Suprapubic skin (tissue), 4 donors: Measurements from ENCODE around the gene SHMT2. TPM values are rescaled to one million over a fixed set of nuclear protein-coding genes. Genes with fewer than 3 reads are reported as not detected.

Experiments used
- DNase-seq, 2 donors: peaks; one replicate each; pipeline ENCODE4 v3.0.0-alpha.2; 2019; ENCODE audit warnings: low spot score in 2 of 2
- H3K27ac ChIP-seq: fragments of 200-600 bp; sonication (generic); one replicate; pipeline ENCODE4 v1.5.1; 2019
- H3K27me3 ChIP-seq: fragments of 200-600 bp; sonication (generic); one replicate; pipeline ENCODE4 v1.5.1; 2019
- H3K36me3 ChIP-seq: fragments of 200-600 bp; sonication (generic); one replicate; pipeline ENCODE4 v1.5.1; 2019
- H3K4me1 ChIP-seq: fragments of 200-600 bp; sonication (generic); one replicate; pipeline ENCODE4 v1.5.1; 2019
- H3K4me3 ChIP-seq: fragments of 200-600 bp; sonication (generic); one replicate; pipeline ENCODE4 v1.5.1; 2019; ENCODE audit warnings: mild to moderate bottlenecking
- H3K9me3 ChIP-seq: fragments of 200-600 bp; sonication (generic); one replicate; pipeline ENCODE4 v1.5.1; 2019
- EP300 ChIP-seq: sonication (generic); formaldehyde crosslinking; IDR thresholded peaks from one replicate; pipeline ENCODE4 v1.6.1; 2017; ENCODE audit warnings: antibody characterized with exemption
- POLR2A ChIP-seq, 2 donors: fragments of 450-650 bp; IDR thresholded peaks; one replicate each; pipeline ENCODE4 v1.6.1; 2017; ENCODE audit warnings: antibody characterized with exemption in 2 of 2, mild to moderate bottlenecking in 2 of 2, moderate library complexity in 2 of 2
- POLR2AphosphoS5 ChIP-seq, 3 donors: sonication (generic); formaldehyde crosslinking; IDR thresholded peaks; one replicate each; pipeline ENCODE4 v1.6.1; 2017; ENCODE audit warnings: antibody characterized with exemption in 3 of 3
- WGBS: methylation state at CpG from one replicate; pipeline ENCODE4 v1.1.5; 2018; 5-methylcytosine and 5-hydroxymethylcytosine counted together
- total RNA-seq, 4 donors: library from RNA; depleted of rRNA; stranded (reverse); fragments of >200 nt; gene quantifications; one replicate each; pipeline ENCODE4 v1.1.0, GENCODE V29; 2016
- TF ChIP-seq, protein P1 (sequence below), 2 donors: fragments of 200-600 bp in 1 of 2; fragments of 450-650 bp in 1 of 2; sonication (generic) in 1 of 2; IDR thresholded peaks; one replicate each; pipeline ENCODE4 v1.5.1; 2016 to 2019; ENCODE audit warnings: antibody characterized with exemption in 2 of 2, mild to moderate bottlenecking in 1 of 2, moderate library complexity in 1 of 2

The SHMT2 gene
- total RNA-seq, 4 donors from 2014 or later = 53.5 to 87.2 (median 70.3) TPM

GRCh38 chr12:57198329-57198728 is 31.2 kb upstream of the SHMT2 start:
- DNase-seq = no peak
- Histone ChIP-seq H3K27me3 (no peaks in the 10 kb centered on the region), H3K4me3 (no peak overlapping the region), H3K27ac (no peak overlapping the region), H3K4me1 (no peaks in the 10 kb centered on the region), H3K36me3 (peaks cover 100% of the 10 kb centered on the region), H3K9me3 (no peaks in the 10 kb centered on the region)
- 93% methylated on average over 2 of the region's 17 CpGs for WGBS
- TF ChIP-seq POLR2A (IDR thresholded peaks at IDR 0.05) = no peak
- no peak for TF ChIP-seq POLR2AphosphoS5 (IDR thresholded peaks at IDR 0.05)
- no peak for TF ChIP-seq EP300
- TF ChIP-seq, protein P1, sequence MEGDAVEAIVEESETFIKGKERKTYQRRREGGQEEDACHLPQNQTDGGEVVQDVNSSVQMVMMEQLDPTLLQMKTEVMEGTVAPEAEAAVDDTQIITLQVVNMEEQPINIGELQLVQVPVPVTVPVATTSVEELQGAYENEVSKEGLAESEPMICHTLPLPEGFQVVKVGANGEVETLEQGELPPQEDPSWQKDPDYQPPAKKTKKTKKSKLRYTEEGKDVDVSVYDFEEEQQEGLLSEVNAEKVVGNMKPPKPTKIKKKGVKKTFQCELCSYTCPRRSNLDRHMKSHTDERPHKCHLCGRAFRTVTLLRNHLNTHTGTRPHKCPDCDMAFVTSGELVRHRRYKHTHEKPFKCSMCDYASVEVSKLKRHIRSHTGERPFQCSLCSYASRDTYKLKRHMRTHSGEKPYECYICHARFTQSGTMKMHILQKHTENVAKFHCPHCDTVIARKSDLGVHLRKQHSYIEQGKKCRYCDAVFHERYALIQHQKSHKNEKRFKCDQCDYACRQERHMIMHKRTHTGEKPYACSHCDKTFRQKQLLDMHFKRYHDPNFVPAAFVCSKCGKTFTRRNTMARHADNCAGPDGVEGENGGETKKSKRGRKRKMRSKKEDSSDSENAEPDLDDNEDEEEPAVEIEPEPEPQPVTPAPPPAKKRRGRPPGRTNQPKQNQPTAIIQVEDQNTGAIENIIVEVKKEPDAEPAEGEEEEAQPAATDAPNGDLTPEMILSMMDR (IDR thresholded peaks at IDR 0.05) = no peak

- Histone ChIP-seq H3K4me1 (no peaks in the 10 kb centered on the region), H3K36me3 (peaks cover 100% of the 10 kb centered on the region), H3K27me3 (no peaks in the 10 kb centered on the region), H3K9me3 (no peaks in the 10 kb centered on the region), H3K27ac (no peak overlapping the region), H3K4me3 (no peak overlapping the region)
- no peak for DNase-seq
- 87% methylated on average over 7 of the region's 15 CpGs for WGBS
- TF ChIP-seq EP300 (no peak), POLR2A (IDR thresholded peaks at IDR 0.05) (no peak)
These were observed 30.3 kb upstream of the SHMT2 start for GRCh38 chr12:57199191-57199590.

GRCh38 chr12:57200497-57200896 is 29.0 kb upstream of the SHMT2 start:
- H3K36me3 ChIP-seq = peaks cover 100% of the 10 kb centered on the region
- H3K9me3 ChIP-seq = no peaks in the 10 kb centered on the region
- H3K27me3 ChIP-seq = no peaks in the 10 kb centered on the region
- no peaks in the 10 kb centered on the region for H3K4me1 ChIP-seq
- DNase-seq = no peak
- H3K4me3 ChIP-seq = no peak overlapping the region
- WGBS = 98% methylated on average over 8 of the region's 15 CpGs
- H3K27ac ChIP-seq = no peak overlapping the region
- no peak for TF ChIP-seq EP300
- TF ChIP-seq POLR2AphosphoS5 (IDR thresholded peaks at IDR 0.05) = no peak
- TF ChIP-seq POLR2A (IDR thresholded peaks at IDR 0.05) = no peak
- TF ChIP-seq, protein P1 (IDR thresholded peaks at IDR 0.05) = no peak

DNA sequence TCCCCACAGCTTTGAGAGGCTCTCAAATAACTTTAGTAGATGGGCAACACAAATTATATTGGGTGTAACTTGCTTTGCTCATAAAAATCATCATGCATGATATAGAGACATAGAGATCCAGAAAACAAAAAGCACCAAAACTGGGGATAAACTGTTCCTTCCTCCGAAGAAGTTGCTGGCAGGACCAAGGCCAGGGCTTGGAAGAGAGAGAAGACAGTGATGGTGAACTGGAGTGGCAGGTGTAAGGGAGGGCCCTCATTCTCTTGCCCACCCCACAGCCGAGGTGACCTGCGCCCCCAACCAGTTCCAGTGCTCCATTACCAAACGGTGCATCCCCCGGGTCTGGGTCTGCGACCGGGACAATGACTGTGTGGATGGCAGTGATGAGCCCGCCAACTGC is 28.3 kb upstream of the SHMT2 start:
- Histone ChIP-seq H3K9me3 (no peaks in the 10 kb centered on the region), H3K27ac (no peak overlapping the region), H3K27me3 (no peaks in the 10 kb centered on the region), H3K4me1 (no peaks in the 10 kb centered on the region), H3K36me3 (peaks cover 100% of the 10 kb centered on the region), H3K4me3 (no peak overlapping the region)
- DNase-seq = no peak
- 65% methylated on average over 8 of the region's 8 CpGs for WGBS
- no peak for TF ChIP-seq POLR2A (IDR thresholded peaks at IDR 0.05)
- no peak for TF ChIP-seq POLR2AphosphoS5 (IDR thresholded peaks at IDR 0.05)
- TF ChIP-seq, protein P1 (IDR thresholded peaks at IDR 0.05) = no peak
- no peak for TF ChIP-seq EP300

GRCh38 chr12:57201631-57202030 is 27.9 kb upstream of the SHMT2 start:
- DNase-seq = no peak

More at GRCh38 chr12:57201631-57202030, 27.9 kb upstream of the SHMT2 start:
- TF ChIP-seq EP300 = no peak
- TF ChIP-seq POLR2A (IDR thresholded peaks at IDR 0.05) = no peak
- TF ChIP-seq, protein P1 (IDR thresholded peaks at IDR 0.05) = no peak
- no peak for TF ChIP-seq POLR2AphosphoS5 (IDR thresholded peaks at IDR 0.05)
- 90% methylated on average over 15 of the region's 16 CpGs for WGBS
- no peaks in the 10 kb centered on the region for H3K9me3 ChIP-seq
- no peak overlapping the region for H3K4me3 ChIP-seq
- no peaks in the 10 kb centered on the region for H3K4me1 ChIP-seq
- no peaks in the 10 kb centered on the region for H3K27me3 ChIP-seq
- peaks cover 100% of the 10 kb centered on the region for H3K36me3 ChIP-seq
- H3K27ac ChIP-seq = no peak overlapping the region
